ENCODE measurements around the gene PCYT1A.
A peak's percentile ranks its signal among the peaks of the same experiment; 100 is the strongest.

Gene PCYT1A

GRCh38 chr3:196235452-196236122 lies 51.9 kb downstream of the PCYT1A start:
- no peak for DNase-seq

DNA sequence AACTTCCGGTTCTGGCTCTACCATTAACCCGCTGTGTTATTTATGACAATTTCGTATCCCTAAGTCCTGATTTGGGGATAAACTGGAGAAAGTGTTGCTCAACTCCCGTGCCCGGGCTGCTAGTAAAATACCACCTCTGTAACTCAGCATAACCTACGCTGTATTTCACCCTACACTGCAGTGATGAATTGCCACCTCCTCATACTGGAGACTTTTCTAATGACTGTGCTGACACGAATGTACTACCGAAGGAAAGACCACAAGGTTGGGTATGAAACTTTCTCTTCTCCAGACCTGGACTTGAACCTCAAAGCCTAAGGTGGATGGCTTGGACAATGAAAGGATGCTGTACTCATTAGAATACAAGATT lies 54.7 kb downstream of the PCYT1A start:
- no peak for DNase-seq

- DNase-seq = no peak
Measured at GRCh38 chr3:196232154-196232881, 55.2 kb downstream of the PCYT1A start.

DNA sequence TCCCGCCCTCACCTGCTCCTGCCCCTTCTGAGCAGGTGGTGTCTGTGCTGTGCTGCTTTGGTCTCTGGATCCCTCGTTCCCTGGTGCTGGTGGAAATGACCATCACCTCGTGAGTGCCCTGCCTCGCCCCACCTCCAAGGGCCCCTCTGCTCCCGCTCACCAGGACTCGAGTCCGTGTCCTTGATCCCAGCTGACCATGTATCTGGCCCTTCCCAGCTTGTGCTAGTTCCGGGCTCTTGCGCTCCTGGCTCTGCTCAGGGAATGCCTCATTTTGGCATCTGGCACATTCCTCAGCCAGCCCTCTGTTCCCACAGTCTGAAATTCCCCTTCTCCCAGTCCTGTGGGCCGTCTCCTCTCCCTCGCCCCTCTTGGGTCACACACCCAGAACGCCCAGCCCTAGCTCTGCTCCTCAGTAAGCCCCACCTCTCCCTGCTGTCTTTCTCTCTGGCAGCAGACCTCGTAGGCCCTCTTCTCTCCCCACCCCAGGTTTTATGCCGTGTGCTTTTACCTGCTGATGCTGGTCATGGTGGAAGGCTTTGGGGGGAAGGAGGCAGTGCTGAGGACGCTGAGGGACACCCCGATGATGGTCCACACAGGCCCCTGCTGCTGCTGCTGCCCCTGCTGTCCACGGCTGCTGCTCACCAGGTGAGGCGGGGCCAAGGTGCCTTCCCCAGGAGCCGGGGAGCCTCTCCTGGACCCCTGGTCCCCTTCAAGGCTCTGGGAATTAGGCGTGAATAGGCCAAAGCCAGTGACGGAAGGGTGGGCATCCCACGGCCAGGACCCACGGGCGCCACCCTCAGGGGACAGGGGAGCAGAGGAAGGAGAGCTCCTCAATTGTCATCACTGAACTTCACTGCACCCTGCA lies 59.7 kb downstream of the PCYT1A start:
- no peak for DNase-seq

DNA sequence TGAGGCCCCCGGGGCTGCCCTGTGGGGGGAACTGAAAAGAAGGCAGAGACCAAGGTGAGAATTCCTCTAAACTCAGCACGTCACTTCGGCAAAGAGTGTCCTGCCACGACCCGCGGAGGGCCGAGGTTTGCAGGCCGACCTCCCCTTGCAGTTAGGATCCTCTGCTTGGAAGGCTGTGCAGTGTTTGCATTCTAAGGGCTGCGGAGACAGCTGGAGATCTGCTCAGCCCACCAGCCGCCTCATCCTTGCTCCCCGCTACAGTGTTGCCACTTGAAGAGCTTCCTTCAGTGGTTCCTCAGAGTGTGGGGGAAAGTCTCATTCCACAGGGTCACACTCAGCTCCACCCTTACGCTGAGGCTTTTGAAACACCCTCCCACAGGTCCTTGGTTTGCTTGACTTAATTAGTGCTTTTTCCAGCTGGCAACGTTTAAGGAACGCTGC lies 60.4 kb downstream of the PCYT1A start:
- no peak for DNase-seq

- no peak for DNase-seq
Measured at GRCh38 chr3:196225763-196226364, 61.7 kb downstream of the PCYT1A start.

DNA sequence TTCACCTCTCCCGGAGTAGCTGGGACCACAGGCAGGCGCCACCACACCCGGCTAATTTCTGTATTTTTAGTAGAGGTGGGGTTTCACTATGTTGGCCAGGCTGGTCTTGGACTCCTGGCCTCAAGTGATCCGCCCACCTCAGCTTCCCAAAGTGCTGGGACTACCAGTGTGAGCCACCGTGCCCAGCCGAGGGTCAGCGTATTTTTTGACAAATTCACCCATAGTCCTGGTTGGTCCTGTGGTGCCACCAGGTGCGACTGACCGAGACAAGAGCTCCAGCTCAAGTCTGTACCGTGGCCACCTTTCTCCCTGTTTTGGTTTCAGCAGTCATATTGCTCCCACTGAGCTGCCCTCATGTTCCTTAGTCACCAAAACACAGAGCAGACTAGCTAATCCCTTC lies 62.4 kb downstream of the PCYT1A start:
- no peak for DNase-seq

- no peak for DNase-seq
Measured at GRCh38 chr3:196222876-196223595, 64.5 kb downstream of the PCYT1A start.

DNA sequence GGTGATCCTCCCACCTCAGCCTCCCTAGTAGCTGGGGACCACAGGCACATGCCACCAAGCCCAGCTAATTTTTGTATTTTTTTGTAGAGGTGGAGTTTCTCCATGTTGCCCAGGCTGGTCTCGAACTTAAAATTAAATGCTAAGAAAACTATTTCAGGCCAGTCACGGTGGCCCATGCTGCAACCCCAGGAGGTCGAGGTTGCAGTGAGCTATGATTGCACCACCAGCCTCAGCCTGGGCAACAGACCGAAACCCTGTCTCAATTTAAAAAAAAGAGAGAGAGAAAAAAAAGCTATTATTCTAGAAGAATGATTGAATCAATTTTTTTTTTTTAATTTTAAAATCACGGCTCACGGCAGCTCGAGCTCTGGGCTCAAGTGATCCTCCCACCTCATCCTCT lies 66.5 kb downstream of the PCYT1A start:
- DNase-seq = no peak

DNA sequence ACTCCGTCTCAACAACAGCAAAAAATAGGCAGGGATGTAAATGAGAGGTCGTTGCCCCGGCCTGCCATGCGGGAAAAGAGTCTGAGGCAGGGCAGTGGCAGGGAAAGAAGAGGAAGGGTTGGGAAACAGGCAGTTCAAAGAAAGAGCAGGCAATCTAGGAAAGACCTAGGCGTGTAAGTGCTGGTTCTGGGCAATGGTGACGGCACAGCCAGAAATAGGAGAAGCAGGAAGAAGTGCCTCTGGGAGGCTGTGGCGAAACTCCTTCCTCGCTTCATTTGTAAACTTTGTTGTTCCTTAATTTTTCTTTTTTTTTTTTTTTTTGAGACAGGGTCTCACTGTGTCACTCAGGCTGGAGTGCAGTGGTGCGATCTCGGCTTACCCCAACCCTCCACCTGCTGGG lies 66.9 kb downstream of the PCYT1A start:
- DNase-seq = no peak

DNA sequence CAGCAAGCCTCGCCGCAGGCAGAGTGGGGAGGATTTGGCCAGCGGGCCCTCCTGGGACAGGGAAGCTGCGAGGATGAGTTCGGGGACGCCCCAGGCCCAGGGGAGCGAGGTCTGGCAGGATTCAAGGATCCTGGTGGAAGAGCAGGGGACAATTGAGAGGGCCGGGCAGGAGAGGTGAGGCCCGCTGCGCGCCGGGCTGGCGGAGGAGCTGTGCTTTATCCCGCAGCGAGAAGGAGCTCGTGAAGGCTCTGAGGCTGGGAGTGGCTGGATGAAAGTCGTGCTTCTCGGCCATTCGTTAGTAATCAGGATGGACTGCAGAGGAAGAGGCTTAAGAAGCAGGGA lies 67.6 kb downstream of the PCYT1A start:
- no peak for DNase-seq

DNA sequence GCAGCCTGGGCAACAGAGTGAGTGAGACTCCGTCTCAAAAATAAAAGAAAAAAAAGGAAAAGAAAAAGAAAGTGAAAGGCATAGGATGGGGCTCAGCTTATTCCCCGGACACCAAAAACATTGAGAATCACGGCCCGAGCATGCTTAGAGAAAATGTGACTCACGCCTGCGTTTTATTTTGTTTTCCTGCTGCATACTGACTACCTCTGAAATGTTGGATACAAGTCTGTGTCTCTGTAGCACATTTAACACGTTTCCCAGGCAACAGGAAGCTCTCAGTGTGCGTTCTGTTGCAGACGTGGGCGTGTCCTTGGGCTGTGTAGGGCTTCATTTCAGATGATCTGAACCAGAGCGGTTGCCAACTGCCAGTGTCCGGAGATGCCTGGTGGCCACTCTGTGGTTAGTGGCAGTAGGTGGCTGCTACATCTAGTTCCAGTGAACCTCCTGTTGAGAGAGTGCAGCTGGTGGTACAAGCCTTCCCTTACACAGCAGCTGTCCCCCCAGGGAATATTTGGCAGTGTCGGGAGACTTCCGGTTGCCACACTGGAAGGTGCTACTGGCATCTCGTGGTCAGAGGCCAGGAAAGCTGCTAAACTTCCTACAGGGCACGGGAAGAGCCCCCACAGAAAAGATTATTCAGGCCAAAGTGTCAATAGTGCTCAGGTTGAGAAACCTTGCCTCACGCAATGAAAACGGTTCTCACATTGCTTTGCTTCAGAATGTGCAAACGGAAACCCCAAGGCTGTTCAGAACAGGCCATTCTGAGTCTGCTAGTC lies 68.1 kb downstream of the PCYT1A start:
- peak; percentile 67 for DNase-seq

DNA sequence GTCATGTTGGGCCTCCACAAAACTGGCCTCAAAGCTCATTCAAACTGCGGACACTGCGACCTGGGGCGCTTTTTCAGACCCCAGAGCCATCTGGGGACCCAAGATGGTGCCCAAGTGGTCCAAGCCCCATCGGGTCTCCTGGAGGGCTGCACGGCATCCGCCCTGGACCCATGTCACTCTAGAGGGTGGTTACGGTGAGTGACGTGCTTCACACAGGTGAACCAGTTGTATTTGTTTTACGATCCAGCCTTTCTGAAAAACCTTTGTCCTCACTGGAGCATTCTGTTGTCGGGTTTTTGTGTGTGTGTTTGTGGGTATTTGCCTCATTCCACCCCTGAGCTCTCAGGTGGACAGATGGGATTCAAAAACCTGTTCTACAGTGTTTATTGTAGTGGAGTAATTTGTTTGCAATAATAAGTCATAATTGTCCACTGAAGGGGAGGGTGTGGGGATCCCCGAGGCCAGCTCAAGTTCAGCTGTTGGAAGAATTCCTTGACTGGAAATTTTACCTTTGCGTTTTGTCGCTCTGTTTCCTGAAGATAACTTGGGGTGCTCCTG lies 69.3 kb downstream of the PCYT1A start:
- DNase-seq = no peak

DNA sequence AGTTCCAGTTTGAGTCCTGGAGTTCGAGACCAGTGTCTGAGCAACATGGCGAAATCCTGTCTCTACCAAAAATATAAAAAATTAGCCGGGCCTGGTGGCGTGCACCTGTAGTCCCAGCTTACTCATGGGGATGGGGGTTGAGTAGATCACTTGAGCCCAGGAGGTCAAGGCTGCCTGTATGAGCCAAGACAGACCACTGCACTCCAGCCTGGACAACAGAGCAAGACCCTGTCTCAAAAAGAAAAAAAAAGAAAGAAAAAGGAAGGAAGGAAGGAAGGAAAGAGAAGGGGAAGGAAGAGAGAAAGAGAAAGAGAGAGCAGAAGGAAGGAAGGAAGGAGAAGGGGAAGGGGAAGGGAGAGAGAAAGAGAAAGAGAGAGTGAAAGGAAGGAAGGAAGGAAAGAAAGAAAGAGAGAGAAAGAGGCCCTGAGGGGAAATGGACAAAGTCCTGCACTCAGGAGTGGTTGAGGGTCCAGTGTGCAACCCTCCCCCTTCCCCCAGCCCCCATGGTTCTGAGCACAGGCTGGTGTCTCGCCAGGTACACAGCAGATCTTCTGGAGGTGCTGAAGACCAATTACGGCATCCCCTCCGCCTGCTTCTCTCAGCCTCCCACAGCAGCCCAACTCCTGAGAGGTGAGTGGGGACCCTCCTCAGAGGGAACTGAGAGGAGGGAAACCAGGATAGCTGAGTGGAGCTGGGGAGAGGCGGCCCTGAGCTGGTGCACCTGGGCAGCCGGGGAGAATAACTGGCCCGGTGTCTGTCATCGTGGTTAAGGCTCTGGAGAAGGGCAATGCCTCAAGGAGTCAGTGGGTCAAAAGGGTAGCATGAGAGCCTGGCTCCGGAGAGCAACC lies 70.0 kb downstream of the PCYT1A start:
- no peak for DNase-seq

GRCh38 chr3:196216681-196217211 lies 70.8 kb downstream of the PCYT1A start:
- DNase-seq = no peak

GRCh38 chr3:196216089-196216564 lies 71.4 kb downstream of the PCYT1A start, which contains the start of gene SLC51A:
TSS of gene SLC51A (plus strand) at chr3:196216534. CDS start at chr3:196216713, 179 bp downstream.
- DNase-seq = no peak

- DNase-seq = no peak
Measured at GRCh38 chr3:196215493-196216020, 72.0 kb downstream of the PCYT1A start.

DNA sequence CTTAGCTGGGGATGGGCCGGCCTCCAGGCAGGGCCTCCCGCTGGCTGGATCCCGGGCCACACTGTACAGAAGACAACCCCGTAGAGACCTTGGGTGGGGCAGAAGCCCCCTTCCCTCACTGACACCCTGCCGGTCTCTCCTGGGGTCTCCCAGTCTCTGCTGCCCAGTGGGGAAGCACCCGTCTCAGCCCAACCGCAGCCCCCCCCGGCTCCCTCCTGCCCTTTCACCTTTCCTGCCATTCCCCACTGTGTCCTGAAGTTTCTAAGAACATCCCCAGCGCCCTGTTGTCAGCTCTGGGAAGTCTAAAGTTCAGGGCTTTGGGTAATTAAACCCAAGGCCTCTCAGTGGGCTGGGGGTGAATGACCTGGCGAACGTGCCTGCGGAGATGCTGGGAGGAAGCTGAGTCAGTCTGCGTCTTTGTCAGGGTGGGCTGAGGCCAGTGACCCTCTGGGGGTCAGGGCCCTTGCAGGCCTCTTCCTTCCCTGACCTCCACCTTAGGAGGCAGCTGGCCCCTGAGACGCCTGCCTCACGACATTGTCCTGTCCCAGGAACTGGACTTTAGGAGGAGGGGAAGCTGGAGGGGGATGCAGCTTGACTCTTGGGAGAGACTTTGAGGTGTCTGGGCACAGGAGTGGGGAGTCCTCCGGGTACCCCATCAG lies 72.6 kb downstream of the PCYT1A start:
- DNase-seq = no peak
